SU-DHL-6 (cell line): Measurements from ENCODE around the gene PTPRN2.

Experiments
- CTCF ChIP-seq: fragments of 200-600 bp; sonication (generic); IDR thresholded peaks from one replicate; pipeline ENCODE4 v1.5.1; 2017; ENCODE audit warnings: antibody characterized with exemption, mild to moderate bottlenecking, low read length, moderate library complexity; ENCODE audit not compliant: insufficient read depth, poor library complexity, severe bottlenecking
- EZH2phosphoT487 ChIP-seq: fragments of 200-600 bp; sonication (generic), shearing (Covaris generic); conservative IDR thresholded peaks from 2 replicates; pipeline ENCODE4 v1.6.1; 2018; ENCODE audit warnings: mild to moderate bottlenecking, antibody characterized with exemption, low read length, moderate library complexity, mixed read lengths

- TF ChIP-seq CTCF = no peak
- no peak for TF ChIP-seq EZH2phosphoT487
Measured at GRCh38 chr7:158467562-158467961, 120.1 kb downstream of the PTPRN2 start.
